HG02970 (cell line): Measurements from ENCODE around the gene CCR5AS.
"Not testable (repeated sequence)": the region's sequence is repeated elsewhere in the genome, so short reads cannot be mapped to it uniquely, and the experiment has no call there.

ENCODE experiments used
- ATAC-seq: cut with Tn5 transposase; IDR thresholded peaks from one replicate; pipeline ENCODE4 v1.9.1; 2021; ENCODE audit warnings: mild to moderate bottlenecking, moderate library complexity, moderate number of reproducible peaks; ENCODE audit not compliant: unreplicated experiment, low FRiP score

CCR5AS gene

GRCh38 chr3:46407970-46408369, 1.1 kb upstream of the CCR5AS start:
- no peak for ATAC-seq

GRCh38 chr3:46406443-46406787, 451 bp downstream of the CCR5AS start:
- no peak for ATAC-seq

- no peak for ATAC-seq
Measured at GRCh38 chr3:46405301-46406019, 1.4 kb downstream of the CCR5AS start.

GRCh38 chr3:46402902-46403301, 4.0 kb downstream of the CCR5AS start:
- ATAC-seq = not testable (repeated sequence)

GRCh38 chr3:46401579-46401978, 5.3 kb downstream of the CCR5AS start:
- ATAC-seq = no peak

- ATAC-seq = no peak
Measured at GRCh38 chr3:46400846-46401245, 6.0 kb downstream of the CCR5AS start.

- ATAC-seq = no peak
Measured at GRCh38 chr3:46400000-46400734, 6.7 kb downstream of the CCR5AS start.

DNA sequence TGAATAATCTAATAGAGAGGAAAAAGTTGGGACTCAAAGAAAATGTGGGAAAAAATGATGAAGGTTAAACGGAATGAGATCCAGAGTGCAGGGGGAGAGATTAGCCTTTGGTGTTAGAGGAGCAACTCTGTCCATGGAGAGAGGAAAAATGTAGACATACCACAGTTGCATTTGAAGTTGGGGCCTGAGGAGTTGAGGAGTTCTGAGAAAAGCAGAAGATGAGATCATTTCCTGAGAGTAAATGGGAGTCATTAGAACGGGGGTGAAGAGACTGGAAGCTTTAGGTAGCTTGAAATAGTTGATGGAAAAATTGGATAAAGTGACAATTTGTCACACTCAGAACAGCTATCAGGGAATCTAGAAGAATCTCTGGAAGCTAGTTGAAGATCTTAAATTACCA, 7.3 kb downstream of the CCR5AS start:
- no peak for ATAC-seq

GRCh38 chr3:46399098-46399497, 7.8 kb downstream of the CCR5AS start:
- no peak for ATAC-seq

DNA sequence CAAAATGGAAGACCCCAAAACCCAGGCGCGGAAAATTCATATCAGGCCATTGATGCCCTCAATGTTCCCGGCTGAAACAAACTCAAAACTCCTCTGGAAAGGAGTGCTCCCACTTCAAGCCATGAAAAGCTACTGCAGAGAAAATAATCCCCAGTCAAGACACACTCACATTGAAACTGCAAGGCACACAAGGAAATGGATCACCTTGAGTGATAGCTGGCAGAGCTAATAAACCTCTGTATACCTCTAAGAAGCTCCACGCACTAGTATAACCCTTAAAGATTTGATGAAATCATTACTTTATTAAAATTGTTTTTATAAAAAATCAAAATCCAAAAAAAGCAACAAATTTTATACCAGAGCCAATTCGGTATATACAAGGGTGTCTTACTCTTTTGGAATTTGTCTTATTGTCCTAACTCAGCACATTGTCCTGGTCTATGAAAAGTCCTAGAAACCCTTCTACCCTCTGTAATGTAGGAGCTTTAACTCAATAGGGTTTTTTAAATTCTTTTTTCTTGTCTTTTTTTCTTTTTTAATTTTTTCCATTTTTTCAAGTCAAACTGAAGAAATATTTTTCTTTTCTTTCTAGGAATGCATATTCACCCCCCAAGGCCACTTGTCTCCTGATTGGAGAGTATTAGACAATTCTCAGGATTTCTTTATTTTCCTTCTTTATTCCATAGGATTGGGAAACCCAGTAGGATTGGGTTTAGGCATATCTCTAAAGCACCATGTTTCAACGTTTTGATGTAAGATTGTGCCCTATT, 8.5 kb downstream of the CCR5AS start:
- no peak for ATAC-seq

DNA sequence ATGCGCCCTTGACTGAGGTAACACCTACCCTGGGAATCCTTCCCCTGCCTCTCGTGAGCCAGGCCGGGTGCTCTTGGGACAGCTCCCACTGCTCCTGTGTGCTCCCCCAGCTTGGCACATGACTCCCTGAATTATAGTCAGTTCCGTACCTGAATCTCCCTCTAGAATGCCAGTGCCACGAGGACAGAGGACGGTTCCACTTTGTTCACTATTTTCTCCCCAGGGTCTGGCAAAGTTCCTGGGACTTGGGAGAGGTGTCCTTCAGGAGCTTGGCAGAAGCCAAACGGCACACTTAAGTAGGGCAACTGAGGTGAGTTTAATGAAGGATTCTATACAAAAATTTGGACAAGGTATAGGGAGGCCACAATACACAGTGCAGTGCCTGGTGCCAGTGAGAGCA, 9.8 kb downstream of the CCR5AS start:
- no peak for ATAC-seq

GRCh38 chr3:46395766-46396530, 10.9 kb downstream of the CCR5AS start:
- ATAC-seq = no peak

DNA sequence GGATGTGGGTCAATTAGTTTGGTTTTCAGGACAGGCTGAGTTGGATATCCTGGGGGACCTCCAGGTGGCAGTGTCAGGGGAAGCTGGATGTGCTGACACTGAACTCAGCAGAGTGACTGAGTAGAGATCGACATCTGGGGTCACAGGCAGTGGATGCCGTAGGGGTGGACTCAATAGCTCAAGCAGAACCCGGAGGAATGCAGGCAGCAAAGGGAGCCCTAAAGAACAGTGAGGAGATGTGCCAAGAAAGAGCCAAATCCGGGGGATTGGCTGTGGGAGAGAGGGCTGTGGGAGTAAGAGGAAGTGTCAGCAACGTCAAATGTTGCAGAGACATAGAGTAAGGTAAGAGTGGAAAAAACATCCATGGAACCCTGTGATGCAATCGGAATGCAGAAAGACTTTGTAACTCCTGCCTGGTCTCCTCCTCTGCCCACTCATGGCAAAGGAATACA, 11.6 kb downstream of the CCR5AS start:
- no peak for ATAC-seq

DNA sequence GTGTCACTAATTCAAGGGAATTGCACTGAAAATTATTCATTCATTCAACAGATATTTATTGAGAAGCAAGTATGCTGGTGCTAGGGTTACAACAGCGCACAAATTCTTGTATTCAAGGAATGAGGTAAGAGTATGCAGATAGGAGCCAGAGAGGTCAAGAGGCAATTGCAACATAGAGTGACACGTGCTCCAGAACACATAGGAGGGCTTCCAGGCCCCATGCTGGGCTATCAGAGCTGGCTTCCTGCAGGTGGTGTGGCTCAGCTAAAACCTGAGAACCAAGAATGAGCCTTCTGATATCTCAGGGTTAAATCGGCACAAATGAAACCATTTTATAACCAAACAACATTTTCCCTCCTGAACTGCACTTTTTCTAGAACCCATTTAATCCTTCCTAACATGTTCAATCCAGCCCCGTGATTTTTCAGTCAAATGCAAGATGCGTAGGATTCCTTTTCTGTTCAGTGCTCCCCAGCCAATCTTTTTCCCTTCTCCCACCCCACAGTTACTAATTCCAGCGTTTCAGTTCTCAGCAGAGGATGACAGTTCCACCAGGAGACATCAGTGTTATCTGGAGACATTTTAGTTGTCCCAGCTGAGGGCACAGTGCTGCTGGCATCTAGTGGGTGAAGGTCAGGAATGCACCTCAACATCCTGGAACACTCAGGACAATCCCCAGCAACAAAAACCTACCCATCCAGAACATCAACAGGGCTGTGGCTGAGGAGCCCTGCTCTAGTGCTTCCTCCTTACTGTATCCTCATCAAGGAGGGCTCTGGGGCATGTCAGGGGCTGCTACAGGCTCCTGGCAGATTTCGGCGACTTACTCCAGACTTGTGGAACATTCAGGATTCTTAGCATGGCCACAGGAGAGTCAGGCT, 13.1 kb downstream of the CCR5AS start:
- ATAC-seq = no peak

- ATAC-seq = no peak
Measured at GRCh38 chr3:46393011-46393410, 13.9 kb downstream of the CCR5AS start.

DNA sequence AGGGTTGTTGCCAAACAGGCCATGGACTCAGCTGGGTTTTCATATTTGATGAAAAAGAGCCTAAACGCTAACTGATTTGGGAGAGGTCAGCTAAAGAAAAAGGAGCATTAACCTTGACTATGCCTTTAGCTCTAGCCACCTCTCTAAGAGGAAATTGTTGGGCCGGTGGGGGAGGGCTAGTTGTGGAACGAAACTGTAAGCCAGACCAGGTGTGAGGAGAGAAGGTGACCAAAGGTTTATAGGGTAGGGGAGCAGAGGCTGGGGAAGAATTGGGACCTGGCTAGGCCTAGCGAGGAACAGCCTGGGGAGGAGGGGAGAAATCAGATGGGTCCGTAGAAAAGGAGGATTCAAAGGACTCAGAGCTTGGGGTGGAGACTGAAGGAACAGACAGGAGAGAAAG, 15.3 kb downstream of the CCR5AS start:
- not testable (repeated sequence) for ATAC-seq

DNA sequence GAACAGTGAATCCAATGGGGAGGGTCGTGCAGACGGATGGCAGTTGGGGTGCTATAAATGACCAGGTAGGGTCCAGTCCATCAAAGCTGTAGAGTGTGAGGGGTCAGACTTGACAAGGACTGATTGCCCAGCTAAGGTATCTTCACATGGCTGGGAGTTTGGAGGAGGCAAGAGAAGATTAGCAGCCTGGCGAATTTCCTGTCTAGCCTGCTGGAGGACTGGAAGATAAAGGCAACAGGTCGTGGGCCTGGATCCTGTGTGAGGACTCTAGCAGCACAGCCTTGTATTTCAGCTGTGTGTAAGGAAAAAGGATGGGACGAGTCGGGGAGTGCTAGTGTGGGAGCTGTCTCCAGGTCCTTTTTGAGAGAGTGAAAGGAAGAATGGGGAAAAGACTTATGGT, 17.6 kb downstream of the CCR5AS start:
- ATAC-seq = no peak

- not testable (repeated sequence) for ATAC-seq
Measured at GRCh38 chr3:46388847-46389246, 18.0 kb downstream of the CCR5AS start.

- ATAC-seq = no peak
Measured at GRCh38 chr3:46386205-46386604, 20.7 kb downstream of the CCR5AS start.

- ATAC-seq = no peak
Measured at GRCh38 chr3:46383951-46384330, 22.9 kb downstream of the CCR5AS start.
